C4-2B (cell line): ENCODE results near the gene SMCO1.

Source experiments
- H3K27ac ChIP-seq: fragments of 450-650 bp; 2 replicates; pipeline ENCODE4 v1.5.1; 2017
- ZFX ChIP-seq: fragments of 450-650 bp; IDR thresholded peaks from 2 replicates; pipeline ENCODE4 v1.6.1; 2017
- TF ChIP-seq, protein P1 (sequence below): fragments of 450-650 bp; conservative IDR thresholded peaks from 2 replicates; pipeline ENCODE4 v1.5.1; 2017; ENCODE audit warnings: mild to moderate bottlenecking

SMCO1 gene, protein sequence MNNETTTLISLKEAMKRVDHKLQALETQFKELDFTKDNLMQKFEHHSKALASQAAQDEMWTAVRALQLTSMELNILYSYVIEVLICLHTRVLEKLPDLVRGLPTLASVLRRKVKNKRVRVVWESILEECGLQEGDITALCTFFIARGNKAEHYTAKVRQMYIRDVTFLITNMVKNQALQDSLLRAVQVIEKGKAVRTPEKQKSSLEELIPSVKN

DNA sequence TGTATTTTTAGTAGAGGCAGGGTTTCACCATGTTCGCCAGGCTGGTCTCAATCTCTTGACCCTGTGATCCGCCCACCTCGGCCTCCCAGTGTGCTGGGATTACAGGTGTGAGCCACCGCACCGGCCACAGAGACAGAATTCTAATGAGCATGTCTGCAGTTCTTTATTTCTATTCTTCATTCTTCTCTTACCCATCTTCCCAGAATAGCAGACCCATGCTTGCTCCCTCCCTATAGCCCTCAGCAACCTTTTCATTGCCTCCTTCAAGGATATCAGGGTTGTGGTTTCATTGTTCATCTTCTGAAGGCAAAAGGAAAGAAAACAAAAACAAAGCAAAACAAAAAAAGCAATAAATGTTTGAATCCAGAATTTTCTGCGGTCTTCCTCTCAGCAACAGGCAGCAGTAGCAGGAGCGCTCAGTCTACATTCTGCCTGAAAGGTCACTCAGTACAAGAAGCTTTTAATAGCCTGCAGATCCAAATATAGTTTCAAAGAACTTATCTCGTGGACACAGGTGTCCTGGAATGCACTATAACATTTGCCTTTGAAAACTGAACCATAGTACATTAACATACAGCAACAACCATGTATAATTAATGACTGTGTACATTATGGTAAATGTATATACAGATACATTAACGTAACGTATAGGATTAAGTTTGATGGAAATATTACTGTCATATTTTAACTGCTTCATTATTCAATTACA, at the start of gene SMCO1:
TSS of gene SMCO1 (minus strand) at position 434 of the 709 bp plus-strand sequence. CDS start at position 297, 137 bp downstream.
- H3K27ac ChIP-seq = no peak within 1 kb of the TSS

DNA sequence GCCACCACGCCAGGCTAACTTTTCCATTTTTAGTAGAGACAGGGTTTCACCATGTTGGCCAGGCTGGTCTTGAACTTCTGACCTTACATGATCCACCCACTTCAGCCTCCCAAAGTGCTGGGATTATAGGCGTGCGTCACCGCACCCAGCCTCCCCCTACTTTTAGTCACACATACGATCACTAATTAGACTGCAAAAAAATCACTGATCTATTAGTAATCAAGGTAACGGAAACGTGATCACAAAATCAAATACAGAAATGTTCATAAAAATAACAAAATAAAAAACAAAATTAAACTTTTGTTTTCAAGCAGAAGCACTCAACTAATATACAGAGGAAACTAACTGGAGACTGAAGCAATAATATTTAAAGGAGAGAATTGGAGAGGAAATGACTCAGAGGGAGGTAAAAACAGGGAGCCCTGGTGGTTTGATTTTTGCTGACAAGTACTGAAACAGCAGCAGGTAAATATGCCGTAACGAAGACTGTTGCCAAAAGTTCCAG, 48.6 kb upstream of the SMCO1 start:
- TF ChIP-seq ZFX = no peak
- TF ChIP-seq, protein P1, sequence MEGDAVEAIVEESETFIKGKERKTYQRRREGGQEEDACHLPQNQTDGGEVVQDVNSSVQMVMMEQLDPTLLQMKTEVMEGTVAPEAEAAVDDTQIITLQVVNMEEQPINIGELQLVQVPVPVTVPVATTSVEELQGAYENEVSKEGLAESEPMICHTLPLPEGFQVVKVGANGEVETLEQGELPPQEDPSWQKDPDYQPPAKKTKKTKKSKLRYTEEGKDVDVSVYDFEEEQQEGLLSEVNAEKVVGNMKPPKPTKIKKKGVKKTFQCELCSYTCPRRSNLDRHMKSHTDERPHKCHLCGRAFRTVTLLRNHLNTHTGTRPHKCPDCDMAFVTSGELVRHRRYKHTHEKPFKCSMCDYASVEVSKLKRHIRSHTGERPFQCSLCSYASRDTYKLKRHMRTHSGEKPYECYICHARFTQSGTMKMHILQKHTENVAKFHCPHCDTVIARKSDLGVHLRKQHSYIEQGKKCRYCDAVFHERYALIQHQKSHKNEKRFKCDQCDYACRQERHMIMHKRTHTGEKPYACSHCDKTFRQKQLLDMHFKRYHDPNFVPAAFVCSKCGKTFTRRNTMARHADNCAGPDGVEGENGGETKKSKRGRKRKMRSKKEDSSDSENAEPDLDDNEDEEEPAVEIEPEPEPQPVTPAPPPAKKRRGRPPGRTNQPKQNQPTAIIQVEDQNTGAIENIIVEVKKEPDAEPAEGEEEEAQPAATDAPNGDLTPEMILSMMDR = no peak
- H3K27ac ChIP-seq = no peak overlapping the region

More for the DNA sequence above, at the start of gene SMCO1:
- no peak for TF ChIP-seq ZFX
- TF ChIP-seq, protein P1 = no peak

DNA sequence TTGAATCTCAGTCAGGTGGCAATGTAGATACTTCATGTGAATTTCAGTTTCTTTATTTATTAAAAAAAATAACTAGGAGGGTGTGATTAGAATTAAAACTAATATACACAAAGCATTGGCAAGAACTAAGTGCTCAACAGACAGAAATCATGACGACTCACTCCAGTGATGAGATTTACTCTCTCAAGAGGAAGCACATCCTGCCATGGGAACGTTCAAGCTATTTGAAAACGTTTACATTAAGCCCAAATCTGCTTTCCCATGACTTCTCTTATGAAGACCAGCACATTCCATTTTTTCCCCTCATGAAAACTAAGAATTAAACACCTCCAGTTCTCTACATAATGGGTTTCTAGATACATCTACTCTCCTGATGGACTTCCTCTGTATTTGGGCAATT, 44.7 kb upstream of the SMCO1 start:
- H3K27ac ChIP-seq = no peak overlapping the region
- no peak for TF ChIP-seq ZFX
- TF ChIP-seq, protein P1 = no peak

DNA sequence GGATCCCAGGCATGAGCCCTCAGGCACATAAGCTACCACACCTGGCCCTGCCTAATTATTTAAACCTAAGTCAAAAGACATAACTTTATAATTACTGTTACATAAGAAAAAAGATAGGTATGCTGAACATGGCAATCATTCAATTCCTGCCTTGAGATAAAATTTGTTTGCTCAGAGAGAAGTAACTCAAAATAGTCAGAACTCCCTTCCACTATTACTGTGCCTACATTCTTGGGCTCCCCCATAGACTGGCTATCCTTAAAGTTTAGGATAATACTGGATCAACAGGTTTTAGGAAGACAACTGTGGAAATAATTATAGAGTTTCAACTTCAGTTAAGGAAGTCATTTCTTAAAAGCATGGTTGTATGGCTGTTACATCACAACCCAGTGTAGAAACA, 43.3 kb upstream of the SMCO1 start:
- H3K27ac ChIP-seq = no peak overlapping the region
- TF ChIP-seq, protein P1 = no peak
- TF ChIP-seq ZFX = no peak

DNA sequence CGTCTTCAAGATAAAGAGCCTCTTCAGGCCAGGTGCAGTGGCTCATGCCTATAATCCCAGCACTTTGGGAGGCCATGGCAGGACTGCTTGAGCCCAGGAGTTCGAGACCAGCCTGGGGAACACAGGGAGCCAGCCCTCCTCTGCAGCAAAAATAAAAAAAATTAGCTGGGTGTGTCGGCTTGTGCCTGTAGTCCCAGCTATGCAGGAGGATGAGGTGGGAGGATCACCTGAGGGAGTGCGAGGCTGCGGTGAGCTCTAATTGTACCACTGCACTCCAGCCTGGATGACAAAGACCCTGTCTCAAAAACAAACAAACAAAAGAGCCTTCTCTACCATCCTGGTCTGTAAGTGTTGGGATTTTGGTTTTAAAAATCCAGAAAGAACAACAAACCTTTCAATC, 42.1 kb upstream of the SMCO1 start:
- H3K27ac ChIP-seq = no peak overlapping the region
- no peak for TF ChIP-seq ZFX
- TF ChIP-seq, protein P1 = no peak

DNA sequence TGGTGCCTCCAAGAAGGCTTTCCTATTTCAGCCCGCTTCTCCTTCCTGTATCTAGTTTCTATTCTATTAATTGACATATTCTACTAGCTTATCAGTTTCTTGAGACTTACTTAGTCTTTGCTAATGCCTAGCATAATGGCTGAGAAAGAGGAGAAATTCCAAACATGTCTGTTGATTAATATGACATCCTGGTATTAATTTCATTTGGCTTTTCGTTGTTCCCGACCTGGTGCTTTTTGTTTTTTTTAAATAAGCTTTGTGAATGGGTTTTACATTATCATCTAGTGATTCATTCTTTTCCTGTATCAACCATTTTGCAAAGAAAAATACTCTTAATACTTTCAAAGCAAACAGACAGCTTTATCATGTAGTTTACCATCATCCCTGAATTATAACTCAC, 40.1 kb upstream of the SMCO1 start:
- H3K27ac ChIP-seq = no peak overlapping the region
- TF ChIP-seq, protein P1 = no peak
- no peak for TF ChIP-seq ZFX

DNA sequence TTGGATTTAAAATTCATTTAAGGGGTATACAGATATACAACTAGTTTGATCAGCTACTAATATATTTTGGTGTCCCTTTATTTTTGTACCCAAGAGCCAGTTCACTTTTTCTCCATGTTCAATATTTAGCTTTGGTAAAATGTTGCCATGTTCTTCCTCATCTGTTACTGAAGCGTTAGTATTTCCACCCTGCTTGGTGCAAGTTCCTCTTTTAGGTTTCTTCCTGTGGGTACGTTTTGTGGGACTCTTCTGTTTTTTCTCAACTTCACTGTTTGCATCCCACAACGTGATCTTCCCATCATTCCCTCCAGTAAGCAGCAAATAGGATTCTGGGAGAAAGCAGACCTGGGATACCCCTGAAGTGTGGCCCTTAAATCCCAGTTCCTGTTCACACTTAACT, 39.1 kb upstream of the SMCO1 start:
- TF ChIP-seq, protein P1 = no peak
- no peak for TF ChIP-seq ZFX
- no peak overlapping the region for H3K27ac ChIP-seq
